ENCODE measurements around the gene KDM4B.

KDM4B gene

DNA sequence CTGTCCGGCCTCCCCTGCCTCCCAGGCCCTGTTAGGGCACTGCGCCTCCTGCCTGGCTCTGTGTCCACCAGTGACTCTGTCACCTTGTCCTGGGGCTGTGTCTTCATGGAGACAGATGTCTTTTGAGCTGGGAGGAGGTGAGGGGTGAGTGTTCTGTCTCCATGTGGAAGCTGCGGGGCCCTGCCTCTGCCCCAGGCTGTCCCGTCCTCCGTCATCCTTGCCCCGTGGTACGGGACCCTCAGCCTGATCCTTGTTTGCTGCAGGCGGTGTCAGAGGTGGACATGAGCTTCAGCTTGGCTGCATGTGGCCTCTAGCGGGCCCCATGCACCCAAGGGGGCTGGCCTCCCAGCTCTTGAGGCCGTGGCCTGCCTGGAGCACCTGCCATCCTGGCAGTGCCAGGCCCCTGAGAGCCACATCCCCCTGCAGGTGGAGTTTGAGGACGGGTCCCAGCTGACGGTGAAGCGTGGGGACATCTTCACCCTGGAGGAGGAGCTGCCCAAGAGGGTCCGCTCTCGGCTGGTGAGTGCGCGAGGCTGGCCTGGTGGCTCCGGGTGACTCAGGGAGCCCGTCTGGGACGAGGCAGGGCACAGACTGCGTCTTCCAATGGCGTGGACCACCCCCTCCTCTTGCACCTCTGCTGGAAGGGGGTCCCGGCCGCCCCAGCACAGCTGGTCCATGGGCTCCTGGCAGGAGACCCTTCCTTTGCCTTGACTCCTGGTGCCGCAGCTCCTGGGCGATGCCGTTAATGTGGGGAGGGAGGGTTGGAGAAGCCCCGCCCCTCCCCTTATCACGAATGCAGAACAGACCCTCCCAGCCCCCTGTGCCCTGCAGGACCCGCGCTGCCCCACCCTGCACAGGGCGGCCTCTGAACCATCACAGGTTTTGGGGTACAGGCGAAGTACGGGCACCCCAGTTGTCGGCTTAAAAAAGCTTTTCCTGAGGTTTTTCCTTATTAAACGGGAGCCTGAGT, 181.3 kb downstream of the KDM4B start:
- H3K4me3 ChIP-seq (ENCODE audit: low read depth, low read length), result no peak overlapping the region
- in situ Hi-C loops (cut with HindIII; ENCODE audit: low sequenced_read_pairs), result no loop called here
- TF ChIP-seq, protein P1, sequence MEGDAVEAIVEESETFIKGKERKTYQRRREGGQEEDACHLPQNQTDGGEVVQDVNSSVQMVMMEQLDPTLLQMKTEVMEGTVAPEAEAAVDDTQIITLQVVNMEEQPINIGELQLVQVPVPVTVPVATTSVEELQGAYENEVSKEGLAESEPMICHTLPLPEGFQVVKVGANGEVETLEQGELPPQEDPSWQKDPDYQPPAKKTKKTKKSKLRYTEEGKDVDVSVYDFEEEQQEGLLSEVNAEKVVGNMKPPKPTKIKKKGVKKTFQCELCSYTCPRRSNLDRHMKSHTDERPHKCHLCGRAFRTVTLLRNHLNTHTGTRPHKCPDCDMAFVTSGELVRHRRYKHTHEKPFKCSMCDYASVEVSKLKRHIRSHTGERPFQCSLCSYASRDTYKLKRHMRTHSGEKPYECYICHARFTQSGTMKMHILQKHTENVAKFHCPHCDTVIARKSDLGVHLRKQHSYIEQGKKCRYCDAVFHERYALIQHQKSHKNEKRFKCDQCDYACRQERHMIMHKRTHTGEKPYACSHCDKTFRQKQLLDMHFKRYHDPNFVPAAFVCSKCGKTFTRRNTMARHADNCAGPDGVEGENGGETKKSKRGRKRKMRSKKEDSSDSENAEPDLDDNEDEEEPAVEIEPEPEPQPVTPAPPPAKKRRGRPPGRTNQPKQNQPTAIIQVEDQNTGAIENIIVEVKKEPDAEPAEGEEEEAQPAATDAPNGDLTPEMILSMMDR (IDR thresholded peaks at IDR 0.05; ENCODE audit: low read depth, low read length), result no peak
- DNase-seq (ENCODE audit: low read depth, low spot score), result no peak

DNA sequence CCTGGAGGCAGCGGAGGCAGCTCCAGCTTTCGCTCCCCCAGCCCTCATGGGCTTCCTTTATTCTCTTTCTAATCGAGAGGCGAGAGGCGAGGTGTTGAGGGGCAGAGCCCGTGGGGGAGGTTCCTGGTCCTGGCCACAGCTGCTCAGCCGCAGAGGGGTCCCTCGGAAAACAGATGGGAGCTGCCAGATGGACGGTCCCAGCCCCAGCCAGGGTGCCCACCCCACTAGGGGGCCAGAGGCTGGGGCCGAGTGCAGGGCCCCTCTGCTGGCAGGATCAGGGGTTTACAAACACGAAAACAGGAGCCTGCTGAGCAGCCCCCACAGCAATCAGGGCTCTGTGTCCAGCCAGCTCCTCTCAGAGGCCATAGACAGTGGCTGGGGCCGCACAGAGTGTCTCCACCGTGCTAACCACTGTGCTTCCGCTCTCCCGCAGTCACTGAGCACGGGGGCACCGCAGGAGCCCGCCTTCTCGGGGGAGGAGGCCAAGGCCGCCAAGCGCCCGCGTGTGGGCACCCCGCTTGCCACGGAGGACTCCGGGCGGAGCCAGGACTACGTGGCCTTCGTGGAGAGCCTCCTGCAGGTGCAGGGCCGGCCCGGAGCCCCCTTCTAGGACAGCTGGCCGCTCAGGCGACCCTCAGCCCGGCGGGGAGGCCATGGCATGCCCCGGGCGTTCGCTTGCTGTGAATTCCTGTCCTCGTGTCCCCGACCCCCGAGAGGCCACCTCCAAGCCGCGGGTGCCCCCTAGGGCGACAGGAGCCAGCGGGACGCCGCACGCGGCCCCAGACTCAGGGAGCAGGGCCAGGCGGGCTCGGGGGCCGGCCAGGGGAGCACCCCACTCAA, 182.2 kb downstream of the KDM4B start:
- in situ Hi-C loops (cut with HindIII; ENCODE audit: low sequenced_read_pairs), result no loop called here
- DNase-seq (ENCODE audit: low read depth, low spot score), result no peak
- TF ChIP-seq, protein P1 (IDR thresholded peaks at IDR 0.05; ENCODE audit: low read depth, low read length), result no peak
- H3K4me3 ChIP-seq (ENCODE audit: low read depth, low read length), result no peak overlapping the region

DNA sequence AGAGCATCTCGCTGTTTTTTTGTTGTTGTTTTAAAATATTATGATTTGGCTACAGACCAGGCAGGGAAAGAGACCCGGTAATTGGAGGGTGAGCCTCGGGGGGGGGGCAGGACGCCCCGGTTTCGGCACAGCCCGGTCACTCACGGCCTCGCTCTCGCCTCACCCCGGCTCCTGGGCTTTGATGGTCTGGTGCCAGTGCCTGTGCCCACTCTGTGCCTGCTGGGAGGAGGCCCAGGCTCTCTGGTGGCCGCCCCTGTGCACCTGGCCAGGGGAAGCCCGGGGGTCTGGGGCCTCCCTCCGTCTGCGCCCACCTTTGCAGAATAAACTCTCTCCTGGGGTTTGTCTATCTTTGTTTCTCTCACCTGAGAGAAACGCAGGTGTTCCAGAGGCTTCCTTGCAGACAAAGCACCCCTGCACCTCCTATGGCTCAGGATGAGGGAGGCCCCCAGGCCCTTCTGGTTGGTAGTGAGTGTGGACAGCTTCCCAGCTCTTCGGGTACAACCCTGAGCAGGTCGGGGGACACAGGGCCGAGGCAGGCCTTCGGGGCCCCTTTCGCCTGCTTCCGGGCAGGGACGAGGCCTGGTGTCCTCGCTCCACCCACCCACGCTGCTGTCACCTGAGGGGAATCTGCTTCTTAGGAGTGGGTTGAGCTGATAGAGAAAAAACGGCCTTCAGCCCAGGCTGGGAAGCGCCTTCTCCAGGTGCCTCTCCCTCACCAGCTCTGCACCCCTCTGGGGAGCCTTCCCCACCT, 183.3 kb downstream of the KDM4B start:
- no peak overlapping the region for H3K4me3 ChIP-seq (ENCODE audit: low read depth, low read length)
- TF ChIP-seq, protein P1 (IDR thresholded peaks at IDR 0.05; ENCODE audit: low read depth, low read length), result no peak
- in situ Hi-C loops (cut with HindIII; ENCODE audit: low sequenced_read_pairs), result no loop called here
- DNase-seq (ENCODE audit: low read depth, low spot score), result no peak

DNA sequence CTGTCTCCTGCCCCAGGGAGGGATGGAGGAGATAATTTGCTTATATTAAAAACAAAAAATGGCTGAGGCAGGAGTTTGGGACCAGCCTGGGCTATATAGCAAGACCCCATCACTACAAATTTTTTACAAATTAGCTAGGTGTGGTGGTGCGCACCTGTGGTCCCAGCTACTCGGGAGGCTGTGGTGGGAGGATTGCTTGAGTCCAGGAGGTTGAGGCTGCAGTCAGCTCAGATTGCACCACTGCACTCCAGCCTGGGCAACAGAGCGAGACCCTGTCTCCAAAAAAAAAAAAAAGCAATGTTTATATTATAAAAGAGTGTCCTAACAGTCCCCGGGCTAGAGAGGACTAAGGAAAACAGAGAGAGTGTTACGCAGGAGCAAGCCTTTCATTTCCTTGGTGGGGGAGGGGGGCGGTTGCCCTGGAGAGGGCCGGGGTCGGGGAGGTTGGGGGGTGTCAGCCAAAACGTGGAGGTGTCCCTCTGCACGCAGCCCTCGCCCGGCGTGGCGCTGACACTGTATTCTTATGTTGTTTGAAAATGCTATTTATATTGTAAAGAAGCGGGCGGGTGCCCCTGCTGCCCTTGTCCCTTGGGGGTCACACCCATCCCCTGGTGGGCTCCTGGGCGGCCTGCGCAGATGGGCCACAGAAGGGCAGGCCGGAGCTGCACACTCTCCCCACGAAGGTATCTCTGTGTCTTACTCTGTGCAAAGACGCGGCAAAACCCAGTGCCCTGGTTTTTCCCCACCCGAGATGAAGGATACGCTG, 184.0 kb downstream of the KDM4B start:
- no peak overlapping the region for H3K4me3 ChIP-seq (ENCODE audit: low read depth, low read length)
- no peak for DNase-seq (ENCODE audit: low read depth, low spot score)
- TF ChIP-seq, protein P1 (IDR thresholded peaks at IDR 0.05; ENCODE audit: low read depth, low read length), result no peak
- in situ Hi-C loops (cut with HindIII; ENCODE audit: low sequenced_read_pairs), result no loop called here

DNA sequence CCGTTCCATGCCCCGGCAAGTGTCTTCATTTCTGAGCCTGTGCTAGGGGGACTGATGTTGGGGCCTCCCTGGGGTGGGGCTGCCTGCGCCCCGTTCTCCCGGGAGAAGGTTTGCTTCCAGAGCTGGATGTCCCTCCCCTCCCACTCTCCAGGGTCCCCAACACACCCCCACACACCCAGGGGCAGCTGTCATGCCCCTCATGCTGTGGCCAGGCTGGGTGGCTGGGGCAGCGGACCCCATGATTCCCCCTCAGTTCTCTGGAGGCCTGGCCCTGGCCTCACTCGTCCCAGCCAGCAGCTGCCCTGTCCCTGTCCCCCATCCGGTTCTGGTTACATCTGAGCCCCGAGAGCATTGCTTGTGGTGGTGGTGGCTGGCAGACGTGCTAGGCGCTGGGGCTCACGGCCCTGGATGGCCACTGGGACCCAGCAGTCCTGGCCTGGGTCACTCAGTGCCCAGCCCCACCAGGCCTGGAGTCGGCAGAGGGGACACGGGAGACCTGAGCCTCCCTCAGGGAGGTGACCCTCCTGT, 184.8 kb downstream of the KDM4B start:
- TF ChIP-seq, protein P1 (IDR thresholded peaks at IDR 0.05; ENCODE audit: low read depth, low read length), result no peak
- H3K4me3 ChIP-seq (ENCODE audit: low read depth, low read length), result no peak overlapping the region
- no peak for DNase-seq (ENCODE audit: low read depth, low spot score)
- in situ Hi-C loops (cut with HindIII; ENCODE audit: low sequenced_read_pairs), result no loop called here
